H1 (cell line): ENCODE data around the gene ARHGAP25.

Experiments
- ATF2 ChIP-seq: IDR thresholded peaks from 2 replicates; pipeline ENCODE4 v1.6.1; 2012; ENCODE audit warnings: low read length, inconsistent platforms
- CTCF ChIP-seq, 3 experiments: IDR thresholded peaks; 1 replicate in 2 of 3; 2 replicates in 1 of 3; pipeline versions ENCODE4 v1.5.1 to v1.6.1; 2011; ENCODE audit warnings: low read length in 3 of 3, mild to moderate bottlenecking in 3 of 3, inconsistent platforms in 2 of 3, low read depth in 1 of 3, moderate library complexity in 1 of 3; ENCODE audit not compliant: insufficient read depth in 1 of 3; ENCODE audit errors: control extremely low read depth in 1 of 3
- EZH2 ChIP-seq: fragments of 200-600 bp; sonication (generic); IDR thresholded peaks from 2 replicates; pipeline ENCODE4 v1.7.1; 2012; ENCODE audit warnings: low read depth, mild to moderate bottlenecking, moderate library complexity, low read length, inconsistent platforms; ENCODE audit not compliant: severe bottlenecking
- HDAC6 ChIP-seq: IDR thresholded peaks from one replicate; pipeline ENCODE4 v1.7.1; 2012; ENCODE audit warnings: low read depth, mild to moderate bottlenecking, inconsistent platforms, low read length, moderate library complexity
- POLR2A ChIP-seq, 2 experiments: IDR thresholded peaks; 1 replicate in 1 of 2; 2 replicates in 1 of 2; pipeline ENCODE4 v1.6.1; 2011; ENCODE audit warnings: low read depth in 2 of 2, low read length in 2 of 2, mild to moderate bottlenecking in 2 of 2; ENCODE audit errors: control extremely low read depth in 1 of 2
- POLR2AphosphoS5 ChIP-seq: IDR thresholded peaks from 2 replicates; pipeline ENCODE4 v1.6.1; 2011; ENCODE audit warnings: low read depth, low read length
- SIN3A ChIP-seq, 2 experiments: IDR thresholded peaks in 1 of 2; conservative IDR thresholded peaks in 1 of 2; 2 replicates each; pipeline ENCODE4 v1.6.1; 2011 to 2012; ENCODE audit warnings: low read length in 2 of 2, improper control_type of control experiment in 1 of 2, low read depth in 1 of 2, mild to moderate bottlenecking in 1 of 2
- TAF1 ChIP-seq: IDR thresholded peaks from 2 replicates; pipeline ENCODE4 v1.6.1; 2011; ENCODE audit warnings: mild to moderate bottlenecking, low read depth, low read length
- YY1 ChIP-seq: IDR thresholded peaks from 2 replicates; pipeline ENCODE4 v1.6.1; 2011; ENCODE audit warnings: low read depth, mild to moderate bottlenecking, low read length
- TF ChIP-seq, protein P1 (sequence below): IDR thresholded peaks from 2 replicates; pipeline ENCODE4 v1.6.1; 2011; ENCODE audit warnings: low read length, improper control_type of control experiment

GRCh38 chr2:68825866-68826265, 91.3 kb downstream of the ARHGAP25 start:
- TF ChIP-seq EZH2, result no peak
- no peak for TF ChIP-seq POLR2A (IDR thresholded peaks at IDR 0.05; ENCODE audit: control extremely low read depth in 1 of 2, low read depth in 2 of 2, low read length in 2 of 2)
- TF ChIP-seq CTCF (IDR thresholded peaks at IDR 0.05; ENCODE audit: control extremely low read depth in 1 of 3, insufficient read depth in 1 of 3, low read depth in 1 of 3, low read length in 3 of 3), result no peak
- TF ChIP-seq SIN3A (conservative IDR thresholded peaks at IDR 0.05 in 1 of 2, IDR thresholded peaks at IDR 0.05 in 1 of 2; ENCODE audit: low read depth in 1 of 2, low read length in 2 of 2), result no peak
- no peak for TF ChIP-seq YY1
- TF ChIP-seq POLR2AphosphoS5, result no peak
- TF ChIP-seq TAF1, result no peak
- TF ChIP-seq, protein P1, sequence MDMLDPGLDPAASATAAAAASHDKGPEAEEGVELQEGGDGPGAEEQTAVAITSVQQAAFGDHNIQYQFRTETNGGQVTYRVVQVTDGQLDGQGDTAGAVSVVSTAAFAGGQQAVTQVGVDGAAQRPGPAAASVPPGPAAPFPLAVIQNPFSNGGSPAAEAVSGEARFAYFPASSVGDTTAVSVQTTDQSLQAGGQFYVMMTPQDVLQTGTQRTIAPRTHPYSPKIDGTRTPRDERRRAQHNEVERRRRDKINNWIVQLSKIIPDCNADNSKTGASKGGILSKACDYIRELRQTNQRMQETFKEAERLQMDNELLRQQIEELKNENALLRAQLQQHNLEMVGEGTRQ, result no peak
- TF ChIP-seq HDAC6, result no peak
- TF ChIP-seq ATF2, result no peak
